A549 treated with DMSO at 1 μM for 4 hours (cell line): ENCODE data around the gene GTF2IRD2. TPM values are rescaled to one million over a fixed set of nuclear protein-coding genes. Genes with fewer than 3 reads are reported as not detected.

Experiments used
- total RNA-seq: library from RNA; stranded (reverse); fragments of 200-300 nt; extraction: Qiagen RNA extraction; gene quantifications from 5 replicates; pipeline ENCODE4 v1.2.3, GENCODE V29; 2022; ENCODE audit warnings: low read depth

GTF2IRD2 gene
- 4.2 to 7.1 TPM (median 6.9 TPM) in 5 replicates for total RNA-seq

DNA sequence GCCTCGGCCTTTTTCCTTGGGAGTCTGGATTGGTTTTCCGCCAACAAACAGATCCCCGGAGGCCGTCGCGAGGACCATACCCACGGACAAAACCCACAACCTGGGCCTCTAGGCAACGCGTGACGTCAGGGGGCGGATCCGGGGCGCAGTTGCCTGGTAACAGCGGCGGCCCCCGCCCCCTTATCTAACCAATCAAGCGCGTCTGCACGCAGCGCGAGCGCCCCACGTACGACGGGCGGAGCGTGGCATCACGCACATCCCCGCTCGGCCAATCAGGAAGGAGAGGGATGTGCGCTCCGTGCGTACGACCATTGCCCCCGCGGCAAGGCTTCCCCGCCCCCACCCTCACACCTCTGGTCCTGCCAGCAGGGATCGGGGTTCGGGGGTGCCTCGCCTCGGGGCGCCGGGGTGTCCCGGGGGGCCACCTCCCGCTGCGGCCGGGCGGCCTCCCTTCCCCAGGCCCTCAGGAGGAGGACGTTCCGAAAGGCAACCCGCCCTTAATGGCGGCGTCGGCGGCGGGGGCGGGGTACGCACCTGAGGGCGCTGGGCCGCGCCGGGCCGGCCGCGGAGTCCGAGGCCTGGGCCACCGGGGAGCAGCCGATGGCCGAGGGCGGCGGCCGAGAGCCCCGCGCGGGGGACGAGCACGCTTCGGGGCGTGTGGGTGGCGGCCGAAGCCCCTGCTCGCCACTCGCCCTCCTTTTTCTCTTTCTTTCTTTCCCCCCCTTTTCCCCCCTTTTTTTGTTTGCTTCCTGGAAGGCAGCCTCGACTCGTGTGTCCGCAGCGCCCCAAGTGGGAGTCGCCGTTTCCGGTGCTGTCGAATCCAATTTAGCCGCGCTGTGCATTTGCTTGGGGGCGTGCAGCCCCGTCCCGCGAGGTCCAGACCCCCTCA, at the start of gene GTF2IRD2:
Gene GTF2IRD2, minus strand, starts transcription at position 773 of the 889 bp plus-strand sequence. CDS start 15,227 bp downstream, outside the sequence.

GRCh38 chr7:74773760-74774750, 77.3 kb downstream of the GTF2IRD2 start, which contains the start of gene NCF1:
NCF1 (plus strand) TSS chr7:74774011; CDS start chr7:74774032, 21 bp downstream.

Other genes starting within 250 kb of the GTF2IRD2 start
- gene GTF2I, start 193.9 kb downstream of the GTF2IRD2 start, total RNA-seq = 70.8 to 106 TPM (median 98.0 TPM) in 5 replicates
- gene NCF1, start 77.6 kb downstream of the GTF2IRD2 start, total RNA-seq = 0.14 TPM in 1 of 5 replicates, not detected in the others
- gene CASTOR2, start 113.1 kb upstream of the GTF2IRD2 start, total RNA-seq = 1.8 to 3.8 TPM (median 2.7 TPM) in 5 replicates
- 52.7 to 70.2 TPM (median 63.9 TPM) in 5 replicates for gene RCC1L, start 222.2 kb upstream of the GTF2IRD2 start, total RNA-seq
- 6.9 to 12.8 TPM (median 10.3 TPM) in 5 replicates for gene GTF2IRD2B, start 241.0 kb upstream of the GTF2IRD2 start, total RNA-seq